Measurements from ENCODE around the gene ATAT1. TPM values are rescaled to one million over a fixed set of nuclear protein-coding genes. Genes with fewer than 3 reads are reported as not detected.

The ATAT1 gene
- total and polyA plus RNA-seq, 10 of the 15 experiments (the other 5 are each of a cell fraction or from before 2014, with no cell fraction given), result 1.1 to 14.2 (median 6.9) TPM

DNA sequence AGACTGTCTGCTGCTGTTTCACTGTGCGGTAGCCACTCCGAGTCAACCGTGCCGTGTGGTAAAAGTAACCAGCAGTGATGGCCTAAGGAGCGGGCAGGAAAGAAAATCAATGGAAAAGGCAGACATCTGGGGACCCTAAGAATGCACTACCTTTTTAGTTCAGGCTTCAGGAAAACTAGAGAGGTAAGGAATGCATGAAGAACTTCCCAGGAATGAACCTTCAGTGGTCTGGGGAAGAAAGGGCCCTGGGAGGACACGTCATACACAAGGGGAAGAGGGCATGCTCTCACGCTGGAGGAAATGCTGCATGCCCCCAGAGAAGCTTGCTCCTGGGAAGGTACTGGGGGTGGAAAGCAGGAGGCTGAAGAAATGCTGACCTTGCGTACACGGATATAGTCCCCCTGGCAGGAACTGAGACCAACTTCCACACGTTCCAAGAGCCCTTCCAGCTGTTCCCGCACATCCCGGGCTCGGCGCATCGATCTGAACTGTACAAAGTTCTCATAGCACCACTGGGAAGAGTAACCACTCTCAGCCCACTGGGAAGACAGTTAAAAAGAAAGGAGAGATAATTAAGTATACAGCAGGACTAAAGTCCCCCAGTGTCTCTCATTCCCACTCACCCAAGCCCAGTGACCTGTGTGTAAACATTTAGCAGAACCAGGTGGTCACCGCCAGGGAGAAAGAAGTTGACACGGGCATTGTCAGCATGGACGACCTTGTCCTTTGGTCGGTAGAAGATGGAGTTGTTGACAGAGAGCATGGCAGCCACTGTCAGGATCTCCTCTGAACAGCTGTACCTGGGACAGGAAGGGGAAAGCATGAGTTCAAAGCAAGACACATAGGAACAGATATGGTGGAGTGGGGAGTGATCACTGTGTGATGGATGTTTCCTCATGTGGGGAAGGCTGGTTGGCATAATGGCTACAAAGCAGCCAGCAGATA is 28.4 kb downstream of the ATAT1 start:
- intact Hi-C loops (cut with micrococcal nuclease; ENCODE audit: unreplicated experiment), result no loop called here
- POLR2A ChIA-PET, result no interaction called here
- CTCF ChIA-PET, result no interaction called here
- no peaks in the 10 kb centered on the region for H4K20me1 ChIP-seq (ENCODE audit: control insufficient read depth, insufficient read depth)
- SMC1A ChIA-PET (ENCODE audit: uncharacterized antibody, unreplicated experiment), result no interaction called here
- no peaks in the 10 kb centered on the region for H3K79me2 ChIP-seq (ENCODE audit: control insufficient read depth, insufficient read depth, low read length)
- H3K4me2 ChIP-seq (ENCODE audit: control insufficient read depth, insufficient read depth), result no peak overlapping the region
- RAD21 ChIA-PET (ENCODE audit: unreplicated experiment), result no interaction called here
- no peaks in the 10 kb centered on the region for H3K27me3 ChIP-seq (replicated peaks in 1 of 2; ENCODE audit: control insufficient read depth in 2 of 2, insufficient read depth in 2 of 2, low read length in 1 of 2)
- H3K4me3 ChIP-seq, result no peak overlapping the region
- in situ Hi-C loops (cut with MboI), result no loop called here
- TF ChIP-seq IKZF2 (IDR thresholded peaks at IDR 0.05) (no peak), SMAD1 (IDR thresholded peaks at IDR 0.05; ENCODE audit: low read depth, partially characterized antibody) (no peak), MEF2A (IDR thresholded peaks at IDR 0.05; ENCODE audit: insufficient read depth, low read depth, low read length) (no peak), PAX5 (IDR thresholded peaks at IDR 0.05; ENCODE audit: borderline replicate concordance, low read depth, low read length) (no peak), ZBED1 (IDR thresholded peaks at IDR 0.05; ENCODE audit: borderline replicate concordance) (no peak), IKZF1 (conservative IDR thresholded peaks at IDR 0.05) (no peak), POLR2AphosphoS5 (IDR thresholded peaks at IDR 0.05; ENCODE audit: low read length) (no peak), SUPT20H (IDR thresholded peaks at IDR 0.05; ENCODE audit: borderline replicate concordance, control insufficient read depth, low read depth, low read length) (no peak), TAF1 (IDR thresholded peaks at IDR 0.05; ENCODE audit: borderline replicate concordance, low read depth, low read length) (no peak), TCF7 (IDR thresholded peaks at IDR 0.05; ENCODE audit: borderline replicate concordance) (no peak)
- TF ChIP-seq, protein P1, sequence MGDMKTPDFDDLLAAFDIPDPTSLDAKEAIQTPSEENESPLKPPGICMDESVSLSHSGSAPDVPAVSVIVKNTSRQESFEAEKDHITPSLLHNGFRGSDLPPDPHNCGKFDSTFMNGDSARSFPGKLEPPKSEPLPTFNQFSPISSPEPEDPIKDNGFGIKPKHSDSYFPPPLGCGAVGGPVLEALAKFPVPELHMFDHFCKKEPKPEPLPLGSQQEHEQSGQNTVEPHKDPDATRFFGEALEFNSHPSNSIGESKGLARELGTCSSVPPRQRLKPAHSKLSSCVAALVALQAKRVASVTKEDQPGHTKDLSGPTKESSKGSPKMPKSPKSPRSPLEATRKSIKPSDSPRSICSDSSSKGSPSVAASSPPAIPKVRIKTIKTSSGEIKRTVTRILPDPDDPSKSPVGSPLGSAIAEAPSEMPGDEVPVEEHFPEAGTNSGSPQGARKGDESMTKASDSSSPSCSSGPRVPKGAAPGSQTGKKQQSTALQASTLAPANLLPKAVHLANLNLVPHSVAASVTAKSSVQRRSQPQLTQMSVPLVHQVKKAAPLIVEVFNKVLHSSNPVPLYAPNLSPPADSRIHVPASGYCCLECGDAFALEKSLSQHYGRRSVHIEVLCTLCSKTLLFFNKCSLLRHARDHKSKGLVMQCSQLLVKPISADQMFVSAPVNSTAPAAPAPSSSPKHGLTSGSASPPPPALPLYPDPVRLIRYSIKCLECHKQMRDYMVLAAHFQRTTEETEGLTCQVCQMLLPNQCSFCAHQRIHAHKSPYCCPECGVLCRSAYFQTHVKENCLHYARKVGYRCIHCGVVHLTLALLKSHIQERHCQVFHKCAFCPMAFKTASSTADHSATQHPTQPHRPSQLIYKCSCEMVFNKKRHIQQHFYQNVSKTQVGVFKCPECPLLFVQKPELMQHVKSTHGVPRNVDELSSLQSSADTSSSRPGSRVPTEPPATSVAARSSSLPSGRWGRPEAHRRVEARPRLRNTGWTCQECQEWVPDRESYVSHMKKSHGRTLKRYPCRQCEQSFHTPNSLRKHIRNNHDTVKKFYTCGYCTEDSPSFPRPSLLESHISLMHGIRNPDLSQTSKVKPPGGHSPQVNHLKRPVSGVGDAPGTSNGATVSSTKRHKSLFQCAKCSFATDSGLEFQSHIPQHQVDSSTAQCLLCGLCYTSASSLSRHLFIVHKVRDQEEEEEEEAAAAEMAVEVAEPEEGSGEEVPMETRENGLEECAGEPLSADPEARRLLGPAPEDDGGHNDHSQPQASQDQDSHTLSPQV (IDR thresholded peaks at IDR 0.05), result no peak
- TF ChIP-seq, protein P2, sequence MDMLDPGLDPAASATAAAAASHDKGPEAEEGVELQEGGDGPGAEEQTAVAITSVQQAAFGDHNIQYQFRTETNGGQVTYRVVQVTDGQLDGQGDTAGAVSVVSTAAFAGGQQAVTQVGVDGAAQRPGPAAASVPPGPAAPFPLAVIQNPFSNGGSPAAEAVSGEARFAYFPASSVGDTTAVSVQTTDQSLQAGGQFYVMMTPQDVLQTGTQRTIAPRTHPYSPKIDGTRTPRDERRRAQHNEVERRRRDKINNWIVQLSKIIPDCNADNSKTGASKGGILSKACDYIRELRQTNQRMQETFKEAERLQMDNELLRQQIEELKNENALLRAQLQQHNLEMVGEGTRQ (IDR thresholded peaks at IDR 0.05; ENCODE audit: borderline replicate concordance, low read depth, low read length), result no peak
- TF ChIP-seq, protein P3, sequence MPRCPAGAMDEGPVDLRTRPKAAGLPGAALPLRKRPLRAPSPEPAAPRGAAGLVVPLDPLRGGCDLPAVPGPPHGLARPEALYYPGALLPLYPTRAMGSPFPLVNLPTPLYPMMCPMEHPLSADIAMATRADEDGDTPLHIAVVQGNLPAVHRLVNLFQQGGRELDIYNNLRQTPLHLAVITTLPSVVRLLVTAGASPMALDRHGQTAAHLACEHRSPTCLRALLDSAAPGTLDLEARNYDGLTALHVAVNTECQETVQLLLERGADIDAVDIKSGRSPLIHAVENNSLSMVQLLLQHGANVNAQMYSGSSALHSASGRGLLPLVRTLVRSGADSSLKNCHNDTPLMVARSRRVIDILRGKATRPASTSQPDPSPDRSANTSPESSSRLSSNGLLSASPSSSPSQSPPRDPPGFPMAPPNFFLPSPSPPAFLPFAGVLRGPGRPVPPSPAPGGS (IDR thresholded peaks at IDR 0.05; ENCODE audit: borderline replicate concordance, insufficient read depth, low read depth, low read length, poor library complexity, severe bottlenecking), result no peak
- H3K9ac ChIP-seq (ENCODE audit: control insufficient read depth, insufficient read depth, low read length), result no peak overlapping the region
- peaks cover 26 to 31% of the 10 kb centered on the region in 2 experiments for H3K36me3 ChIP-seq (ENCODE audit: control insufficient read depth in 2 of 2, insufficient read depth in 2 of 2, low read length in 1 of 2)
- no peak for ATAC-seq
- no TSS peak for BruUV-seq (replicated peaks)
- no peak for FAIRE-seq
- no peak overlapping the region for H3K27ac ChIP-seq (ENCODE audit: control insufficient read depth, insufficient read depth)
- DNase-seq (ENCODE audit: low read depth, low spot score), result no peak
- H3K9me3 ChIP-seq (replicated peaks; ENCODE audit: control insufficient read depth, insufficient read depth, low read length), result no peaks in the 10 kb centered on the region
- H2AFZ ChIP-seq (ENCODE audit: control insufficient read depth, low read depth, low read length), result no peak overlapping the region
- 91% methylated on average over 19 of the region's 19 CpGs for WGBS (ENCODE audit: insufficient coverage, insufficient replicate concordance, low lambda C conversion rate, missing lambda C conversion rate)
- H3K4me1 ChIP-seq (ENCODE audit: control insufficient read depth, insufficient read depth, low read length), result no peaks in the 10 kb centered on the region

Measured in GM12878 (cell line).